ENCODE data around the gene CTTNBP2NL. TPM values are rescaled to one million over a fixed set of nuclear protein-coding genes. Genes with fewer than 3 reads are reported as not detected.

CTTNBP2NL gene
- polyA plus RNA-seq, 3 donors, result 1.6 to 4.9 (median 3.0) TPM

- no peak overlapping the region for H3K4me3 ChIP-seq (replicated peaks in 1 of 3; ENCODE audit: low read depth in 2 of 3, low read length in 3 of 3)
- H2AFZ ChIP-seq (ENCODE audit: insufficient read depth, low read depth, low read length, poor library complexity, severe bottlenecking), result no peak overlapping the region
- H3K27me3 ChIP-seq (ENCODE audit: control insufficient read depth in 2 of 2, insufficient read depth in 2 of 2, low read length in 2 of 2), result no peaks in the 10 kb centered on the region
- H3K27me3 Mint-ChIP-seq (ENCODE audit: low read depth in 3 of 3), result peaks cover 0 to 6% (median 3%) of the 10 kb centered on the region in 3 donors
- H3K9ac ChIP-seq (ENCODE audit: insufficient read depth, low read length, poor library complexity, severe bottlenecking), result no peak overlapping the region
- H3K36me3 Mint-ChIP-seq, result peaks cover 13 to 17% of the 10 kb centered on the region in 2 donors
- H3K79me2 ChIP-seq (ENCODE audit: insufficient read depth, low read length), result no peaks in the 10 kb centered on the region
- no peaks in the 10 kb centered on the region for H3K9me3 Mint-ChIP-seq
- no peak overlapping the region for H3K4me2 ChIP-seq (replicated peaks; ENCODE audit: extremely low read depth, low read length, poor library complexity, severe bottlenecking)
- no peaks in the 10 kb centered on the region for H4K20me1 ChIP-seq (ENCODE audit: insufficient read depth, low read length)
- WGBS (ENCODE audit: insufficient coverage), result 100% methylated on average over 1 of the region's 4 CpGs
- peaks cover 4 to 24% of the 10 kb centered on the region in 2 donors for H3K36me3 ChIP-seq (replicated peaks in 1 of 2; ENCODE audit: control insufficient read depth in 1 of 2, insufficient read depth in 2 of 2, low read length in 2 of 2)
- H3K27ac Mint-ChIP-seq, result no peak overlapping the region
- H3K4me3 Mint-ChIP-seq, result no peak overlapping the region
- H3K9me3 ChIP-seq (replicated peaks in 1 of 2; ENCODE audit: control insufficient read depth in 1 of 2, insufficient read depth in 1 of 2, low read length in 2 of 2), result no peaks in the 10 kb centered on the region
- intact Hi-C loops (cut with micrococcal nuclease), result no loop called here
- DNase-seq, result no peak
- TF ChIP-seq CTCF (IDR thresholded peaks at IDR 0.05), result no peak
- peaks cover 7% of the 10 kb centered on the region for H3K4me1 Mint-ChIP-seq
- H3K4me1 ChIP-seq (ENCODE audit: control insufficient read depth in 1 of 2, insufficient read depth in 2 of 2, low read length in 2 of 2), result peaks cover 3 to 5% of the 10 kb centered on the region in 2 donors
- H3K27ac ChIP-seq (ENCODE audit: low read depth in 1 of 2, low read length in 2 of 2), result no peak overlapping the region
Measured at GRCh38 chr1:112458756-112459155, 62.7 kb downstream of the CTTNBP2NL start.

DNA sequence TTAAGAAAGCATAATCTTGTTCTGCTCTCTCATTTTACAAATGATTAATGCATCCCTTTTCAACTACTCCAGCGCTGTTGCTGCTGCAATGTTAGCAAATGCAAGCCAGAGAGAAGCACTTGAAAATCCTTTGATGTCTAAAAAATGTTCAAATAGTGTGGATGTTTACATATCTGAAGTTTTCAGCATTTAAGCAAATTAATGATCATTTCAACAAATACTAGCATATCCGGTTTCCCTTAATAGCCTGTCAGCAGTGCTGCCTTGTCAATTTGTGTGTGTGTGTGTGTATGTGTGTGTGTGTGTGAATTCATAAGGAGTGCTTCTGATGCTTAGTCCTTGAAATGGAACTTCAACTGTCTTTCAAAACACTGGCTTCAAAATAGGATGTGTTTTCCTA lies 64.6 kb downstream of the CTTNBP2NL start:
- Mint-ChIP-seq H3K27me3 (ENCODE audit: low read depth in 3 of 3) (peaks cover 3 to 6% (median 5%) of the 10 kb centered on the region in 3 donors), H3K36me3 (peaks cover 13 to 17% of the 10 kb centered on the region in 2 donors), H3K4me1 (peaks cover 12% of the 10 kb centered on the region), H3K4me3 (no peak overlapping the region), H3K9me3 (peaks cover 0 to 1% (median 0%) of the 10 kb centered on the region in 7 donors), H3K27ac (no peak overlapping the region)
- DNase-seq, result no peak
- H3K27me3 ChIP-seq (ENCODE audit: control insufficient read depth in 2 of 2, insufficient read depth in 2 of 2, low read length in 2 of 2), result no peaks in the 10 kb centered on the region
- H3K27ac ChIP-seq (ENCODE audit: low read depth in 1 of 2, low read length in 2 of 2), result no peak overlapping the region
- intact Hi-C loops (cut with micrococcal nuclease), result loop anchor here in 1 of 2 donors (10.0 kb wide), 1 partner anchor 154 kb away; the partner anchor contains the start of genes CAPZA1 and ST7L
- H4K20me1 ChIP-seq (ENCODE audit: insufficient read depth, low read length), result no peaks in the 10 kb centered on the region
- WGBS (ENCODE audit: insufficient coverage), result no CpG with 5 or more reads among the region's 2 CpGs
- no peak overlapping the region for H2AFZ ChIP-seq (ENCODE audit: insufficient read depth, low read depth, low read length, poor library complexity, severe bottlenecking)
- H3K4me3 ChIP-seq (replicated peaks in 1 of 3; ENCODE audit: low read depth in 2 of 3, low read length in 3 of 3), result no peak overlapping the region
- no peaks in the 10 kb centered on the region for H3K79me2 ChIP-seq (ENCODE audit: insufficient read depth, low read length)
- peaks cover 4 to 16% of the 10 kb centered on the region in 2 donors for H3K36me3 ChIP-seq (replicated peaks in 1 of 2; ENCODE audit: control insufficient read depth in 1 of 2, insufficient read depth in 2 of 2, low read length in 2 of 2)
- no peak overlapping the region for H3K9ac ChIP-seq (ENCODE audit: insufficient read depth, low read length, poor library complexity, severe bottlenecking)
- no peak for TF ChIP-seq CTCF (IDR thresholded peaks at IDR 0.05)
- no peak overlapping the region for H3K4me2 ChIP-seq (replicated peaks; ENCODE audit: extremely low read depth, low read length, poor library complexity, severe bottlenecking)
- no peaks in the 10 kb centered on the region for H3K9me3 ChIP-seq (replicated peaks in 1 of 2; ENCODE audit: control insufficient read depth in 1 of 2, insufficient read depth in 1 of 2, low read length in 2 of 2)
- H3K4me1 ChIP-seq (ENCODE audit: control insufficient read depth in 1 of 2, insufficient read depth in 2 of 2, low read length in 2 of 2), result peaks cover 5 to 8% of the 10 kb centered on the region in 2 donors
